Rectal smooth muscle tissue (tissue), 1 donor: Measurements from ENCODE around the gene MYO1E.
"Not testable (repeated sequence)": the region's sequence is repeated elsewhere in the genome, so short reads cannot be mapped to it uniquely, and the experiment has no call there.

Experiments used
- H3K27ac ChIP-seq: one replicate; pipeline ENCODE4 v1.7.0; 2013; ENCODE audit warnings: low read depth, low read length, inconsistent platforms
- H3K27me3 ChIP-seq: one replicate; pipeline ENCODE4 v1.7.0; 2013; ENCODE audit warnings: low read length; ENCODE audit not compliant: control insufficient read depth, insufficient read depth
- H3K36me3 ChIP-seq: one replicate; pipeline ENCODE4 v1.7.0; 2013; ENCODE audit warnings: low read length; ENCODE audit not compliant: control insufficient read depth, insufficient read depth
- H3K4me1 ChIP-seq: one replicate; pipeline ENCODE4 v1.7.0; 2013; ENCODE audit warnings: low read length; ENCODE audit not compliant: control insufficient read depth, insufficient read depth
- H3K4me3 ChIP-seq: one replicate; pipeline ENCODE4 v1.7.0; 2013; ENCODE audit warnings: low read length
- H3K9ac ChIP-seq: one replicate; pipeline ENCODE4 v1.7.0; 2013; ENCODE audit warnings: low read length

The MYO1E gene

GRCh38 chr15:59173194-59173593 is 199.5 kb downstream of the MYO1E start:
- no peak overlapping the region for H3K9ac ChIP-seq
- no peaks in the 10 kb centered on the region for H3K27me3 ChIP-seq
- H3K4me3 ChIP-seq = no peak overlapping the region
- H3K36me3 ChIP-seq = peaks cover 10% of the 10 kb centered on the region
- H3K27ac ChIP-seq = no peak overlapping the region
- no peaks in the 10 kb centered on the region for H3K4me1 ChIP-seq

GRCh38 chr15:59172289-59172901 is 200.3 kb downstream of the MYO1E start:
- H3K27me3 ChIP-seq = no peaks in the 10 kb centered on the region
- no peak overlapping the region for H3K9ac ChIP-seq
- peaks cover 10% of the 10 kb centered on the region for H3K36me3 ChIP-seq
- no peak overlapping the region for H3K4me3 ChIP-seq
- no peaks in the 10 kb centered on the region for H3K4me1 ChIP-seq
- H3K27ac ChIP-seq = no peak overlapping the region

DNA sequence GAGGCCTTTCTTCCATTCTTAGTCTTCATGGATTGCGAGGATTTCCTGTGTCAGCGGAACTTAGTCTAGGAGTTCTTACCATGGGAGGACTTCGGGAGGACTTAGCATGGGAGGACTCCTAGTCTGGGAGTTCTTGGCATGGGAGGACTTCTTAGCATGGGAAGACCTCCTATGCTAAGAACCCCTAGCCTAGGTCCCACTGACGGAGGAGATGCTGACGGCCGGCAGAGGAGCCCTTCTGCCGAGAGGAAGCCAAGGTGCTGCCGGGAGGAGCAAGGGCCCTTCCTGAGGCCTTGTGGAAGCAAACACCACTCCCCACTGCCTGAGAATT is 201.6 kb downstream of the MYO1E start:
- peaks cover 8% of the 10 kb centered on the region for H3K36me3 ChIP-seq
- no peak overlapping the region for H3K9ac ChIP-seq
- H3K27ac ChIP-seq = no peak overlapping the region
- H3K27me3 ChIP-seq = no peaks in the 10 kb centered on the region
- no peaks in the 10 kb centered on the region for H3K4me1 ChIP-seq
- no peak overlapping the region for H3K4me3 ChIP-seq

GRCh38 chr15:59170295-59171066 is 202.2 kb downstream of the MYO1E start:
- H3K4me3 ChIP-seq = no peak overlapping the region
- H3K27ac ChIP-seq = no peak overlapping the region
- no peak overlapping the region for H3K9ac ChIP-seq
- H3K36me3 ChIP-seq = peaks cover 8% of the 10 kb centered on the region
- H3K4me1 ChIP-seq = no peaks in the 10 kb centered on the region
- no peaks in the 10 kb centered on the region for H3K27me3 ChIP-seq

GRCh38 chr15:59169251-59169708 is 203.4 kb downstream of the MYO1E start:
- Histone ChIP-seq H3K27ac (no peak overlapping the region), H3K36me3 (peaks cover 10% of the 10 kb centered on the region), H3K4me1 (no peaks in the 10 kb centered on the region)

DNA sequence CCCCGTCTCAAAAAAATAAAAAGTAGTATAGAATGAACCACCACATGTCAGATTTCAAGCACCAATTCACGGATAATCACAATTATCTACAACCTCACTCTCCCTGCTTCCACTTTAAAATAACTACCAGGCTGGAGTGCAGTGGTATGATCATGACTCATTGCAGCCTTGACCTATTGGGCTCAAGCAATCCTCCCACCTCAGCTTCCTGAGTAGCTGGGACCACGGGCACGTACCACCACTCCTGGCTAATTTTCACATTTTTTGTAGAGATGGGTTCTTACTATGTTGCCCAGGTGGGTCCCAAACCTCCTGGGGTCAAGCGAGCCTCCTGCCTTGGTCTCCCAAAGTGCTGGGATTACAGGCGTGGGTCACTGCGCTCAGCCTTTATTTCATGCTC is 204.1 kb downstream of the MYO1E start:
- Histone ChIP-seq H3K9ac (no peak overlapping the region), H3K36me3 (peaks cover 10% of the 10 kb centered on the region), H3K4me1 (no peaks in the 10 kb centered on the region), H3K27ac (no peak overlapping the region), H3K4me3 (no peak overlapping the region), H3K27me3 (no peaks in the 10 kb centered on the region)

More at GRCh38 chr15:59169251-59169708, 203.4 kb downstream of the MYO1E start:
- no peak overlapping the region for H3K9ac ChIP-seq
- H3K27me3 ChIP-seq = no peaks in the 10 kb centered on the region
- no peak overlapping the region for H3K4me3 ChIP-seq

- Histone ChIP-seq H3K4me1 (no peaks in the 10 kb centered on the region), H3K4me3 (no peak overlapping the region), H3K9ac (no peak overlapping the region), H3K27me3 (no peaks in the 10 kb centered on the region), H3K36me3 (peaks cover 7% of the 10 kb centered on the region), H3K27ac (no peak overlapping the region)
Observed at GRCh38 chr15:59166601-59167265, 205.9 kb downstream of the MYO1E start.

- peaks cover 2% of the 10 kb centered on the region for H3K36me3 ChIP-seq
- H3K27me3 ChIP-seq = no peaks in the 10 kb centered on the region
- no peak overlapping the region for H3K4me3 ChIP-seq
- no peak overlapping the region for H3K9ac ChIP-seq
- H3K27ac ChIP-seq = no peak overlapping the region
- H3K4me1 ChIP-seq = no peaks in the 10 kb centered on the region
Observed at GRCh38 chr15:59166166-59166565, 206.5 kb downstream of the MYO1E start.

GRCh38 chr15:59165726-59166125 is 206.9 kb downstream of the MYO1E start:
- Histone ChIP-seq H3K27me3 (no peaks in the 10 kb centered on the region), H3K27ac (no peak overlapping the region), H3K36me3 (peaks cover 2% of the 10 kb centered on the region), H3K4me1 (no peaks in the 10 kb centered on the region), H3K9ac (no peak overlapping the region), H3K4me3 (no peak overlapping the region)

- H3K9ac ChIP-seq, H3K4me1 ChIP-seq, H3K27ac ChIP-seq, H3K27me3 ChIP-seq, H3K4me3 ChIP-seq: not testable (repeated sequence)
- peaks cover 15% of the 10 kb centered on the region for H3K36me3 ChIP-seq
Observed at GRCh38 chr15:59162080-59162479, 210.6 kb downstream of the MYO1E start.

DNA sequence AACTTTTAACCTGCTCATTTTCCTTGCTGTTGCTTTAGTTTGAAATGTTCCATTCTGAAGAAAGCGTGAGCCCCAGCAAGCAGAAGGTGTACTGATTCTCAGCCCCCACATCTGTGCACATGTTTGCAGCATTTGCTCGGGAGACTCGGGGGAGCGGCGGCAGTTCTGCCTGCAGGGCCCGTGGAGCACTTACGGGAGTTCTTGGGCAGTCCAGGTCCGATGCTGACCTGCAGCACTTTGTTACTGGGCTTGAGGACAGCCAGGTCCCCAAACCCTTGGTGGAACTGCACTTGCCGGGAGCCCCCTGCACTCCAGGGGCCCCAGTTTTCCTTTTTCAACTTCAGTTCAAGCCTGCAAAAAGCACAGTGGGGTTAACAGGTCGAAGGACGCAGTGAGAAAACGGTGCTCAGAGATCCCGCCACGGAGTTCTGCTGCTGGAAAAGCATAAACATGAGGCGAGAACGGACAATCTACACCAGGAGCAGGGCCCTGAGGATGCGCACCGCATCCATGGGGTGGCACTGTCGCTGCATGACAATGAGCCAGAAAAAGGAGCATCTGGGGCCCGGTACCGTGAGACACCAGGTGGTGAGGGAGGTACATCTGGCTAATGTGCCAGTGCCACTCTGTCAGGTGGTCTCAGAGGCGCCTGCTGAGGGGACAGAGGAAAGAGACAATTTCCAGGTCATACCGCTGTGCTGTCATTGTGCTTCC is 211.6 kb downstream of the MYO1E start:
- Histone ChIP-seq H3K9ac (no peak overlapping the region), H3K27me3 (no peaks in the 10 kb centered on the region), H3K4me3 (no peak overlapping the region), H3K27ac (no peak overlapping the region), H3K36me3 (peaks cover 15% of the 10 kb centered on the region), H3K4me1 (no peaks in the 10 kb centered on the region)

DNA sequence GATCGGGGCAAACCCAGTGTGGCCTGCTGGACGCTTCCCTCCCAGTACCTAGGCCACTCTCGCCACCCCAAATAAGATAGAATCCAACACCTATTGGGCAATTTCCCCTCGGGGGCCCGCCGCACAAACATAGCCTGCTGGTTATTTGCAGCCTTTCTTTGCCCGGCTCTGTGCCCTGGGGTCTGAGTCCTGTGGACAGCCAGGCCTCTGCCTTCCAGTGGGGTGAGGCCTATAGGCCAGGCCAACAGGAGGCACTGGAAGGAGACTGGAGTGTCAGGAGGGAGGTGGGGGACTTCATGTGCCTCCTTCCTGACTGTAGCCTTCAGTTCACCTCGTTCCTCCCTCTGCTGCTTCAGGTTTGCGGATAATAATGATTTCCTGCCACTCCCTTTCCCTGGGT is 213.5 kb downstream of the MYO1E start:
- H3K4me3 ChIP-seq = no peak overlapping the region
- no peak overlapping the region for H3K9ac ChIP-seq
- H3K27ac ChIP-seq = no peak overlapping the region
- H3K4me1 ChIP-seq = no peaks in the 10 kb centered on the region
- H3K36me3 ChIP-seq = peaks cover 13% of the 10 kb centered on the region
- no peaks in the 10 kb centered on the region for H3K27me3 ChIP-seq
